HTERT RPE-1 (cell line): ENCODE results near the gene RALY.
"Not testable (repeated sequence)": the region's sequence is repeated elsewhere in the genome, so short reads cannot be mapped to it uniquely, and the experiment has no call there.

Experiments
- in situ Hi-C: fragments of 300-500 bp; cut with MboI; formaldehyde crosslinking; loops from 4 replicates; pipeline ENCODE4 v1.14.3; 2020; ENCODE audit warnings: low sequenced_read_pairs

The RALY gene

DNA sequence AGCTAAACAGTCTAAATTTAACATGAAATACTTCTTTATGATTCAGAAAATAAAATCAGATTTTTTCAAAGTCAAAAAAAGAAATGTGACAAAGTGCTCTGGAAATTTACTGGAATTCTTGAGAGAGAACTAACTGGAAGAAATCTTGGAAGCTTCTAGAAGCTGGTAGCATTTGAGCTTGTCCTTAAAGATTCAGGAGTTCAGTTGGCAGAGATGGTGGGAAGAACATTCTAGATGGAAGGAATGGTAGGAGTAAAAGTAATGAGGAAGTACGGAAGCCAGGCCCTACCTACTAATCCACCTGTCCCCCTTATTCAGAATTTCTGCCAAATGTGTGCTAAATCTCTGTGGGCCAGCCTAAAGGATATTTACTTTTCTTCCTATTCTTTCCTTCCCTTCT is 21.2 kb downstream of the RALY start:
- in situ Hi-C loops = no loop called here

DNA sequence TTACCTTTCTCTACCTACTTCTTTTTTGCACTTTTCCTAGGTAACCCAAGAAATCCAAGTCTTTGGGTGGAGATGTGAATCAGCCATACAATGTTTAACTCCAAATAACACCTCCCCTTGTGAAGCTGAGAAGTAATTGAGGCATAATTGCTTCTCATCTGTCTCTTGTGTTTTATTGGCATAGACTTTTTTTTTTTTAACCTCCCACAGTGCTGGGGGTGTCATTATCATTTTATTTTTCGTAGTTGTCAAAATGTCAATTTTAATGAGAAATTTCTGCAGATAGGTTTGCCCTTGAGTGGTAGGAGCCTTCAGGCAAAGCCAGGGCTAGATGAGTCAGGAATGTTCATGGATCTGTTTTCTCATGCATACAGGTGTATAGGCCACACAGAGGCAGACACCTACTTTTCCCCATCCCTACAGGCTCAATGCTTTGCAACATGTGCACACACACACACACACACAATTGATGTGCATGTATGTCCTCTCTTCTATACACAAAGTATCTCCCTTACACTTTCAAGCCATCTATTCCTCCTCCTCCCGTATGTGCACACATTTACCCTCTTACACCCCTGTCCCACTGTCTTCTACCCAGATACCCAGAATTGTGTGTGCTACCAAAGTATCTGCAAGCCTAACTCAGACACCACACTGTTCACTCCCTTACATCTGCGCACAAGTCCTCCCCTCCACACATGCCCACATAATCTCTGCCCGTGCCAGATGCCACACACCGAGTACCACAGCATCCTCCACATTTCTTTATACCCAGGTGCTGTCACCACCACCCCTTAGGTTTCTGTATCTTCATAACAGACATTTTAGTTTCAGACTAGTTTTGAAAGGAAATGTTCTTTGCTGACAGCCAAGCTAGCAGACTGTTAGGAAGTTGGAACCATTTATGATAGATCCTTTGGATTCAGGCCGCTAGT is 22.0 kb downstream of the RALY start:
- in situ Hi-C loops = no loop called here

DNA sequence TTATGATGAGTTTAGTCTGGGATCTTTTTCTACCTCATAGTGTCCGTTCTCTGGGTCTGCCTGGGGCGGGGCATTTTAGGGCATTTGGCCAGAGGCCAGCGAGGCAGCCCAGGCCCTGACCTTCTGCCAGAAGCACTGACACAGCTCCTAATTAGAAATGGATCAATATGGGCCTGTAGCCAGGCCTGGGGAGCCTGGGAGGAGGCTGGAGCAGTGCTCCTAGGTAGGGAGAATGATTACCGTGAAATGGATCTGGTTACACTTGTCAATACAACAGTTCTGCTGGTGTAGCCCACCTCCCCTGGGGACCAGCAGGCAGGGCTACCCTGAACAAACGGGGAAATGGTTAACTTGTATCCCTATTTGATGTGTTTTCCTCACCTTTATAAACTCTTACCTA is 23.0 kb downstream of the RALY start:
- in situ Hi-C loops = no loop called here

DNA sequence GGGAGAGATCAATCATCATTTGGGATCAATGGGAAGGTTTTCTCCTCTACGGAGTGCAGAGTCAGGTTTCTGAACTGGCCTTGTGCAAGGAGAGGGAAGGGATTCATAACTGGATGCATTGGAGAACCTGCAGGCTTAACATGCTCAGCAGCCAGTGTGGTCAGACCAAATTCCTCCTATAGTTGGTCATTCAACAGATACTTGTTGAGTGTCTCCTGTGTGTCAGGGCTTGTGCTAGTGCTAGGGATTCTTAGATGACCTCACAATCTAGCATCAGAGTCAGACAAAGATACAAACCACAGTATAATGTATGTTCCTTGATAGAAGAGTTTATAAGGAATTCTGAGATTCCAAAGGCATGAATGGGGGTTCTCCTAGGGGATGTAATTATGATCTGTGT is 23.9 kb downstream of the RALY start:
- in situ Hi-C loops = no loop called here

DNA sequence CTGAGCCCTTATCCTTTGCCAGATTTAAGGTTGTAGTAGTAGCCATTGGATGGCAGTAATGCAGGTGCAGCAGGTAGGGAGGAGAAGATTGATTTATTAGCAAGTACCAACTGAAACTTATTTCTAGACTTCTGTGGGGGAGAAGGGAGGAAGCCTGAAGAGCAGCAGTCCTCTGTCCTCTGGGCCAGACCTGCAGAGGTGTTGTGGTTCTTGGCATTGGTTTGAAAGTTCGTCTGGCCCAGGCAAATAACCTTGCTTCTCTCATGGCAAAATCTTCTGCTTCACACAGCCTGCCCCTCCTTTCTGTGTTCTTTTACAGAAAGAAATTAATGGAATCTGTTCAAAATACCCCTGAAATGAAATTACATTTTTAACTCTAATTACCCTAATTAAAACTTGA is 24.5 kb downstream of the RALY start:
- in situ Hi-C loops = no loop called here

DNA sequence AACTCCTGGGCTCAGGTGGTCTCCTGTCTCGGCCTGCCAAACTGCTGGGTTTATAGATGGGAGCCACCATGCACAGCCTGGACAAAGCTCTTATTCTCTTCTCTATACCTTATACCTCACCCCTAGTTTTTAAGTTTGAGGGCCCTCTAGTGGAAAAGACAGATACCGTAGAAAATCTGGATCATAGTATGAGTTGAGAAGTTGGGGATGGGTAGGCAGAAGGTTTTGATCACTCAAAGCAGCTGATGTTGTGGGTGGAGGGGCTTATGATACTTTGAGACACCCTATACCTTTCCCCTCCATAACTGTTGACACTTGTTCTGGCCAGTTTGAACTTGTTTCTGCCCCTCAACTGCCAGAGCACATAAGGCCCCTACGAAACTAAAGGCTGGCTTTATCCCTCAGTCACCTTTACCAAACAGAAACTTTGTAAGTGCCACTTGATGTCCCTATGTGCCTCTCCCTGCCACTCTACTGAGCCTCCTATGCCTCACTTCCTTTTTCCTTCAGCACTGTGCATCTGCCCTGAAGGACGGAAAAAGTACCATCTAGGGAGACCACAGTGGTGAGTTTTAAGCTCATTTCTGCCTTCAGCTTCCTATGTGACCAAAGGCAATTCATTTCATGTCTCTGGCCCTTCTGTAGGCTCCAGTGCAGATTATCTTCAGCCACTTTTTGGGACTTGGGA is 28.6 kb downstream of the RALY start:
- in situ Hi-C loops = no loop called here

DNA sequence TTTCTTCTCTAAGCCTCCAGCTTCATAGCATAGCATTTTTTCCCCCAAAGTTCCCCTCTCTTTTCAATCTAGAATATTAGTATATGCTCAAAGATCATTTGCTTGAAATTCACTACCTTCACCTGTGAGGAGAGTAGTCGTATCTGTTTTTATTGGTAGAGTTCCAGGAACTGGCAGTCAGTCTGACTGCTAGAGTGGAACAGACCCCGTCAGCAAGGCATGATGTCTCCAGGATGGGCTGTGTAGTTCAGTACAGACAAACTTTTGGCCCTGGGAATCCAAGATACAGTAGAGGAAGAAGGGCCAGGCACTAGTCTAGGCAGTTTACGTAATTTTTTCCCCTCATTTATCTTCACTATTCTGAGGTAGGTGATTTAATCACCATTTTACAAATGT is 29.1 kb downstream of the RALY start:
- in situ Hi-C loops = no loop called here

DNA sequence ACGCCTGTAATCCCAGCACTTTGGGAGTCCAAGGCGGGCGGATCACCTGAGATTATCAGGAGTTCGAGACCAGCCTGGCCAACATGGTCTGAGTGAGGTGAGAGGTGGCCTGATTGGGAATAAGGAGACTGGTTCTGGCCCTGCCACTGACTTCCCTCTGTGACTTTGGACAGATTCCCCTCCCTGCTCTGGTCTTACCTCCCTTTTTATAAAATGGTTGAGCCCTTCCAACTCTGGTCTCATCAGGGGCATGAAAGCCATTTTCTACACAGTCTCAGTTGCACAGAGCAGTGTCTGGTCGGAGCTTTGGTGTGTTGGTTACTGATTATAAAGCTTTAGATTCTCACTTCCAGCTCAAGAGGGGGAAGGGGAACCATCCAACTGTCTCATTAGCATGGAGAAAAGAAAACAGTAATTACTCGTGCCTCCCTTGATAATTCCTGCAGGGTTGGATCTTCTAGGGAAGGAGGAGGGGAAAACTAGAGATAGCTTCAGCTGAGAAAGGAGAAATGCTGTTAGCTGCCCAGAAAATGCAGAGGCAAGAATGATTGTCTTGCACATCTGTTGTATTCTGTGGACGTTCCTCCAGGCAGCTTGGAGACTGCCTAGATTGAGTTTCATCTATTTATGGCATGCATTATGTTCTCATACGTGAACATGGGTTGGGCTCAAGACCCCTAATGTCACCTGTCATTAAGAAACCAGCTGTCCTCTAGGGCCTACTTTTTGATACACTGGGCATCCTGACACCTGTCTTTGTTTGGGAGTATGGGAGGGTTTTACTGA is 30.4 kb downstream of the RALY start:
- in situ Hi-C loops = no loop called here

DNA sequence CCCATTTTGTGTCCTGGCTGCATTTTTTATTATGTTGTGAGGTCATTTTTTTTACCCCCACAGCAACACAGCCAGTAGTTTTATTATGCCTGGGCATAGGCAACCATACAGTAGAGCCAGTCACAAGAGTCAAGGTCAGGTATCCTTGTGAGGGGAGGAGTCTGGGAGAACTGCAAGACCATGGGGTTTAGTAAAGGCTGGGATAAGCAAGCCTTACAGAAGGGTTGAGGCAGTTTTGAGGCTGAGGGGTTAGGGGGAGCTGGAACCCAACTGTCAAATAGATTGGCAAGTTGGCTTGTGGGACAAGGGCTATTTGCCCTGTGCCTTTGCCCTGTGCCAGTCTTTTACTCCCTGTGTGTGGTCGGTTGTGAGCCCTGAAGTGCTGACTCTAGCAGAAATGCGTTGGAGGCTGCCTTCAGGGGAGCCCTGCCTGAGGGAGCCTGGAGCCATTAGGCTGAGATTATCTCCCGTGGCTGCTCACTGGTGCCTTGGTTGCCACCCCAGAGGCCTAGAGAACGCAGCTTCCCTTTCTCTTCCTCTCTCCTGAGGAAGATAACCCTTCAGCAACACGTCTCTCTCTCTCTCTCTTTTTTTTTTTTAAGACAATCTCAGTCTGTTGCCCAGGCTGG is 31.1 kb downstream of the RALY start:
- in situ Hi-C loops = no loop called here

DNA sequence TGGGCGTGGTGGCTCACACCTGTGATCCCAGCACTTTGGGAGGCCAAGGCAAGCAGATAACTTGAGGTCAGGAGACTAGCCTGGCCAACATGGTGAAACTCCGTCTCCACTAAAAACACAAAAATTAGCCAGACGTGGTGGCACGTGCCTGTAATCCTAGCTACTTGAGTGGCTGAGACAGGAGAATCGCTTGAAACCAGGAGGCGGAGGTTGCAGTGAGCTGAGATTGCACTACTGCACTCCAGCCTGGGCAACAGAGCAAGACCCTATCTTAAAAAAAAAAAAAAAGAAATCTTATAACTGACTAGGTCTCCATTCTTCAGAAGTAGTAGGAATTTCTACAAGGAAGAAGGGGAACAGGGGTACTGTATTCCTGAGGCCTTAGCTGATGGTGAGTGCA is 34.3 kb downstream of the RALY start:
- in situ Hi-C loops = not testable (repeated sequence)

DNA sequence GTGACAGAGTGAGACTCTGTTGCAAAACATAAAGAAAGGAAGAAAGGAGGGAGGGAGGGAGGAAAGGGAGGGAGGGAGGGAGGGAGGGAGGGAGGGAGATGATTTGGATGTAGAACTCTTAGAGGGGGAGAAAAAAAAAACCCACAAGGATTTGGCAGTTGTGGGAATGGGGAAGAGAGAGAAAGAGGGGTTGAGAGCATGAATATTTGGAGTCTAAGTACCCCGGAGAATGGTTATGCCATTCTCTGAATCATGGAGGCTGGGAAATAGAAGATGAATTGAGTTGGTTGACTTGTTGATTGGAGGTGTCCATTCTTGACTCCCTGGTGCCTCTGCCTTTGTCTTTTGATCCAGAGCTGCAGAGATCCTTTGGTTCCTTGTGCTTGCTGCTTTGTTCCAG is 35.7 kb downstream of the RALY start:
- in situ Hi-C loops = no loop called here

DNA sequence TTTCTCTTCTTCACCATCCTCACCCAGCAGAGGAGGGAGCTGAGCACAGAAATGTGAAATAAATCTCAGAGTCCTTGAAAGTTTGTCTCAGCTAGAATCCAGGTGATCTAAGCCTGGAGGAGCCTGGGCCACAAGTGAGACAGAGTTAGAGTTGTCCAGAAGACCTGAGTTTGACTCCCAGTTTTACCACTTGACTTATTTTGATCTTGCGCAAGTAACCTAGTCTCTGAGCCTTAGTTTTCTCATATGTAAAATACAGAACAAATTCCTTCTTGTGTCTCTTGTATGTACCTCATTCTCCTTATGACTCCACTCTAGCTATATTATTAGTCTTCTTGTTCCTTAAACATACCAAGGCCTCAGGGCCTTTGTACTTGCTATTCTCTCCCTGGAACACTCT is 36.7 kb downstream of the RALY start:
- in situ Hi-C loops = no loop called here

DNA sequence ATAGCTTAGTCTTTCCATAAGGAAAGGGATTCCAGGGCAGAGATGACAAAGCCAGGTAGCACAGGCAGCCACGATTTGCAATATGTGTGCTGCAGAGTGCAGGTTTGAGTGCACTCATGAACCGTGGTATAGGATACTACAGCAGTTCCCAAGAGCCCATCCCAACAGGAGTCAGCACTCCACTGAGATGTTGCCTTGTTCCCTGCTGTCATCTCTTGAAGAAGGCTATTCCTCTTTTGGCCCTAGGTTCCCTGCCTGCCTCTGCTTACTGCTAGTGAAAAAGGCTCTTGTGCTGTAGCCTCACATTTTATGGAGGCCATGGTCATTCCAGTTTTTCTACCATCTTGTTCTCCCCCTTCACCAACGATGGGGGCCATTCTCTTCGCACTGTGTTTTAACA is 40.2 kb downstream of the RALY start:
- in situ Hi-C loops = no loop called here

DNA sequence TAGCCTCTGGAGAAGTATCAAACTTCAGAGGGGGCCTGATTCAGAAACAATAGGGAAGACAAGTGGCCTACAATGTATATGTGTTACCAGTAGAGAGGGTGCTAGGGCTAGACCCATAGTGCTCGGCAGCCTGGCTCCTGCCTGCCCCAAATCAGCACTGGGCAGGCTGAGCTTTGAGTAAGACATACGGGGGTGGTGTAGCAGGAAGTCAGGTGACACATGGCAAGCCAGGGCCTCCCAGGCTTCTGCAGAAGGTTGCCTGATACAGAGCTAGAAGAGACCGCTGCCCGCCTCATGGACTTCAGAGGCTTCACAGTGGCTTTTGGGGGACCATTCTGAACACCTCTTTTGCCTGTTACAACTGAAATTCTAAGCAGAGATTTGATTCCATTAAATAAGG is 43.4 kb downstream of the RALY start:
- in situ Hi-C loops = no loop called here

DNA sequence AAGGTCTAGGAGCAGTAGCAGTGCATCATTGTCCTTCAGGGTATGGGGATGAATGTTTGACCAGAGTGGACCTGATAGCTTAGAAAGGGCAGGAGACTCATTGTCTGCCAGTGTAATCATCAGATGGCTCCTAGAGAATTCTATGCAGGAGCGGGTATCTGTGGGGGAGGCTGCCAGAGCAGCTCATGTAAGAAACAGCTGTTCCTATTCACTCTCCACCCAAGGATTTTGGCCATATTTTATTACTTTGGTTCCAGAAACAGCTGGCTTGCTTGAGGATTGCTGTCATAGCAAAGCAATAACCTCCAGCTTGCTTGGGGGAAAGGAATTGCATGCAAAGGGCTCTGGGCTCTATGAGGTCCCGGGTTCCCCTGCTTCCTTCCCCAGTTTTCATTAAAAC is 44.1 kb downstream of the RALY start:
- in situ Hi-C loops = no loop called here

DNA sequence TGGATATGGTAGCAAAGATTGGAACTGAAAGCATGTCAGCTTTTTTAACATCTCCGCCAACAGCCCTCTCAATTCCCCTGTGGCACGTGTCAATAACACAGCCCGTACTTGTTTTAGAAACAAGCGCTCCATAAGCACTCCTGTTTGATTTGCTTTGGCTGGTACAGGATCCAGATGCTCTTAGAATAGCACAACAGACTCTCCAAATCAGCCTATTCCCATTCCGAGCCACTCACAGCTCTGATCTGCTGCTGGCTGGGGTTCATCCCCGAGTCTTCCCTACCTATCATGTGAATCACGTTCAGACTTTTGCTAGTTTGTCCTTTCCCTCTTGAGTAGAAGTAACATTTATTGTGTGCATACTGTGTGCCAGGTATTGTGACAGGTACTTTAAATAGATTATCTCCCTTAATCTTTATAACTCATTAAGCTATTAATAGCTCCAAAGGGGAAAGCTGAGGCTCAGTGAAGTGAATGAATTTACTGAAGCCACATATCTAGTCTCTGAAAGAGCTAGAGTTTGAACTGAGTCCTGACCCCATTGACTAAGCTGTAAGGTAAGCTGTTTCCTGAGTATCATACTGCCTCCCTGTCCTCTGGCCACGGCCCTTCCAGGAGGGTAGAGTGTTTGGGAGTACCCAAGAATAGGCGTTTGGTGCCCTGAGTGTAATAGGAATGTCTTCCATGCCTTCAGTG is 46.7 kb downstream of the RALY start:
- in situ Hi-C loops = no loop called here

DNA sequence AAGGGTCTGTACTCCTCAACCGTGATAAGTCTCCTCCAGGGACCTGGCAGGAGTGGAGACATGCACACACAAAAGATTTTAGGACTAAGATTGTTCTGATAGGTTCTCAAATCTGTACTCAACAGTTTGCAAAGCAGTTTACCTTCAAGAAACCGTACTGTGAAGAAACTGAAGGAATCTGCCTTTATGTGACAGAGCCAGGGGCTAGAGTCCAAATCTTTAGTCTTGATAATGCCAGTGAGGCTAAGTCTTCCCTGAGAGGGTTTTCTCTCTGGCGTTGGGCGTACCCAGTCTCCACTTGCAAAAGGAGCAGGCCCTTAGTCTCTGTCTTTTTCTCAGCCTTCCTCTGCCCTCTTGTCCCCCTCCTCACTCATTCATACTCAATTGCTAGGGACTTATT is 47.5 kb downstream of the RALY start:
- in situ Hi-C loops = no loop called here

DNA sequence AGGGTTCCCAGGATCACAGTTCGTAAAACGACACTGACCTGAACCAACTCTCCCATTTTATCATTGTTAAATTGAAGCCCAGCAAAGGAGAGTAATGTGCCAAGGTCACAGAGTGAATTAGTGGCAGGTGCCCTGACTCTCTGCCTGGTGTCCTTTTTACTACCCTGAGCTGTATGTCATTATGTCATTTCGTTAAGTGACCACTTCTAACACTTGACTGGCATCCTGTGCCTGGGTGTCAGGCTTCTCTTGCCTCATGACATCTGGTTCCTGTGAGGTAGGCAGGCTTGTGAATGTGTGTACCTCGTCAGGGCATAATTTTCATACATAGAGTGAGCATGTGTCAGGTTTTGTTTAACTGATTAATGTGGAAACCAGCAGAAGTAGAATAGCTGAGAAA is 48.6 kb downstream of the RALY start:
- in situ Hi-C loops = no loop called here

DNA sequence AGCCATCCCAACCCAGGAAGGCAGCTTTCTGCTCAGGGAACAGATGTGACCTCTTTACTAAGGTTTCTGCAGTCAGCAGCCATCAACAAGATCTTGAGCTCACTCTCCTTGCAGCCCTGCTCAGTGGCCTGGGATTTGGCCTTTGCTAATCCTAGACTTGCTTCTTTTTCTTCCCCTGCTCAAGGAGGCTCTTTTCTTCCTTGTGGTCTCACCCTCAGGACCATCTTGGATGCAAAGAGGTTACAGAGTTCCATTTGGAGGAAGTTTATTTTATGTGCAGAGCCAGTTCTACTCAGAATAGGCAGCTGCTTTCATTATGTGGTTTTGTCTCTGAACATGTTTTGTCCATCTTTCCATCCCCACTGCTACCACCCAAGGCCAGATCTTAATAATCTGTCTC is 49.3 kb downstream of the RALY start:
- in situ Hi-C loops = no loop called here

DNA sequence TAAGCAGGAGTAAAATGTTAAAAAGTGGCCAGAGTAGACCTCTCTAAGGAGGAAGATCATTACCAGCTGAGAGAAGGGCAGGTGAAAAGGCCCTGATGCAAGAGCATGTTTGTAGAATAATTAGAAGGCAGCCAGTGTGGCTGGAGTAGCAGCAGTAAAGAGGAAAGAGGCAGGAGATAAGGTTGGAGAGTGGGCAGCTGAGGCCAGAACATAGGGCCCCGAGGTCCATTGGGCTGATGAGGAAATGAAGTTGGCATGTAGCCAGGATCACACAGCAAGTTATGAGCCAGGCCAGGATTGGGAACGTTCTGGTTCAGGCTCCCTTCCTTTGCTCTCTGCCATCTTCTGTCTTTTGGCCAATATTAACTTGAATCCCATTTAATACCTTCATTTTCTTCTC is 51.6 kb downstream of the RALY start:
- in situ Hi-C loops = no loop called here
